ENCODE measurements around the gene CALD1.

Gene CALD1

GRCh38 chr7:134766779-134767519 is 12.5 kb upstream of the CALD1 start:
- no peak for DNase-seq

- DNase-seq, result no peak
These were observed 11.8 kb upstream of the CALD1 start for GRCh38 chr7:134767520-134768168.

- no peak for DNase-seq
These were observed 11.2 kb upstream of the CALD1 start for GRCh38 chr7:134768243-134768642.

- no peak for DNase-seq
These were observed 8.8 kb upstream of the CALD1 start for GRCh38 chr7:134770676-134771075.

GRCh38 chr7:134771111-134771510 is 8.3 kb upstream of the CALD1 start:
- no peak for DNase-seq

DNA sequence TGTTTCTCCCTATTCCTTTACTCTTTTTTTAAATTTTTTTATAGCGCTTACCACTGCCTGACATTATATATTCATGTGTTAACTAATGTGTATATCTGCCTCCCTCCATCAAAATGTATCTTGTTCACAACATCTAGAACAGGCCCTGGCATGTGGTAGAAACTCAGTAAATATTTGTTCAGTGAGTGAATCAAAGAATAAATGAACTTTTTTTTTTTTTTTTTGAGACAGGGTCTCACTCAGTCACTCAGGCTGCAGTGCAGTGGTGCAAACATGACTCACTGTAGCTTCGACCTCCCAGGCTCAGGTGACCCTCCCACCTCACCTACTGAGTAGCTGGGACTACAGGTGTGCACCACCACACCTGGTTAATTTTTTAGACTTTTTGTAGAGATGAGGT is 7.5 kb upstream of the CALD1 start:
- DNase-seq, result no peak

- no peak for DNase-seq
These were observed 7.0 kb upstream of the CALD1 start for GRCh38 chr7:134772401-134772800.

- DNase-seq, result no peak
These were observed 6.3 kb upstream of the CALD1 start for GRCh38 chr7:134773164-134773563.

DNA sequence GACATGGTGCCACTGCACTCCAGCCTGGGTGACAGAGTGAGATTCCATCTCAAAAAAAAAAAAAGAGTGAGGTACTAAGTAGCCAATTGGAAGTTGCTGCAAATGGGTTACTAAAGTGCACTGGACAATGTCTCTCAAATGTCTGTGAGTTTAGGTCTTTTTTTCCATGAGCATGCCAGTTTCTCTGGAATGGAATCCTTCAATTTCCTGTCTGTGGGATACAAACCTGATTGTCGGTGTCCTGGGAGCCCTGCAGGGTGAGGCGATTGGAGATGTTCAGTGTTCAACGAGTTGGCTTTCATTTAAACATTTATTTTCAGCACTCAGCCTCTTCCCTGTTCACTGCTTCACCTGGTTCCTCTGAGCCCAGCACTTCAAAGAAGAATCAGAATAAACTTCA is 5.3 kb upstream of the CALD1 start:
- no peak for DNase-seq

GRCh38 chr7:134777470-134777869 is 2.0 kb upstream of the CALD1 start:
- no peak for DNase-seq

DNA sequence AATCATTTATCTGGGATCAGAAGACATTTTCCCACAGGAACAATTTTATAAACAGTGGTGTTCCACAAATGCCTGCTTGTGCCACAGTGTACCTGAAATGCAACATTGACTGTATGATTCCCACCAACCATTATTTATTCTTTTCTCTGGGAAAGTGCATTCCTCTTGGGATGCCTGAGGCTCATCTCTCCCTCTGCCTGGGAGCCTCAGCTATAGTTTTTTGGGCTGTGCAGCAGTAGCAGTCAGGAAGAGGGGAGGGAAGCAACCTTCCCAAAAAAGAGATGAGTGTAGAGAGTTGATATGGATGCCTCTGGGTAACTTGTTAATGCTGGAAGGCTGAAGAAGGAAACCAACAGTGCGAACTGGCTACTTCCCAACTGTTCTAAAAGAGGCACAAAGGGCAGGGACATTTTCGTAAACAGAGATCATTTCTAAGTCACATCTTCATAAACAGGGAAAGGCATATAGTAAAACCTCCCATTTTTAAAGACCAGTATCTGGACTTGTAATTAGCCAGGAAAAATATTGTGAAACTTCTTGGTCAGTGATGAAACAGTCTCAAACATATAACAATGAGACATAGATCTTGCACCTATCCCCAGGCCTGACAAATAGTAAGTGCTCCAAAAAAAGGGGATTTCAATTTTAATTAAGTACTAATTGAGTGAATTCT is 1.4 kb upstream of the CALD1 start:
- DNase-seq, result no peak

DNA sequence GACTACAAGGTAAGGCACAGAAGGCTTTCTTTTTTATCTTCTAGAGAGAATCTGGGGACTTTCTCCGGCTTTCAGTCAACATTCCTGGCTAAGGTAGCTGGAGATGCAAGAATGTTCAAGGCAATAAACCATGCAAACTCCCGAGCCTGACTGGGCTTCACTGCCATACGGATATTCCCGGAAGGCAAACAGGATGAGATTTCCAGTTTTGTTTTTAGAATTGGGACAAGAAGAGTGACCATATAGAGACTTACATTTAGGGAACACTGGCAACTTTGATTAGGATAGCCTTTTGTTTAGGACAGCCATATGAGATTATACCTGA is 269 bp downstream of the CALD1 start:
- DNase-seq, result no peak

GRCh38 chr7:134780166-134780828 is 863 bp downstream of the CALD1 start:
- no peak for DNase-seq

DNA sequence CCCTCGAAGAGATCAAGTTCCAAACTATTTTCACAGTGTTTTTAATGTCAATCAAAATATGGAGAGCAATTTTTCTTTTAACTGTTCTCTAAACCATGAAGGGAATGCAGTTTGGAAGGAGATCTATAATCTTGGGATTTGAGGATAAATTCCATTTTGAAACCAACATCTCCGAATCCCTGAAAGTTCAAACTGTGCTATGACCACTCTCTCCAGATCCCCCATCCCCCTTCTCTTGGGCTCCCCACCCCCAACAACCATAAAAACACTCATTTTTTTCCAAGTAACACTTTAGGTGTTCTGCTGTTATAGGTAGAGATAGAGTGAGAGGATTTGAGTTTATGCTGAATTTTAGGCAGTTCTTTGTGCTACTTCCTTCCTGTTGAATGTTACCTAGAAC is 1.7 kb downstream of the CALD1 start:
- no peak for DNase-seq

- no peak for DNase-seq
These were observed 2.7 kb downstream of the CALD1 start for GRCh38 chr7:134782121-134782623.

- DNase-seq, result no peak
These were observed 4.0 kb downstream of the CALD1 start for GRCh38 chr7:134783294-134784069.

DNA sequence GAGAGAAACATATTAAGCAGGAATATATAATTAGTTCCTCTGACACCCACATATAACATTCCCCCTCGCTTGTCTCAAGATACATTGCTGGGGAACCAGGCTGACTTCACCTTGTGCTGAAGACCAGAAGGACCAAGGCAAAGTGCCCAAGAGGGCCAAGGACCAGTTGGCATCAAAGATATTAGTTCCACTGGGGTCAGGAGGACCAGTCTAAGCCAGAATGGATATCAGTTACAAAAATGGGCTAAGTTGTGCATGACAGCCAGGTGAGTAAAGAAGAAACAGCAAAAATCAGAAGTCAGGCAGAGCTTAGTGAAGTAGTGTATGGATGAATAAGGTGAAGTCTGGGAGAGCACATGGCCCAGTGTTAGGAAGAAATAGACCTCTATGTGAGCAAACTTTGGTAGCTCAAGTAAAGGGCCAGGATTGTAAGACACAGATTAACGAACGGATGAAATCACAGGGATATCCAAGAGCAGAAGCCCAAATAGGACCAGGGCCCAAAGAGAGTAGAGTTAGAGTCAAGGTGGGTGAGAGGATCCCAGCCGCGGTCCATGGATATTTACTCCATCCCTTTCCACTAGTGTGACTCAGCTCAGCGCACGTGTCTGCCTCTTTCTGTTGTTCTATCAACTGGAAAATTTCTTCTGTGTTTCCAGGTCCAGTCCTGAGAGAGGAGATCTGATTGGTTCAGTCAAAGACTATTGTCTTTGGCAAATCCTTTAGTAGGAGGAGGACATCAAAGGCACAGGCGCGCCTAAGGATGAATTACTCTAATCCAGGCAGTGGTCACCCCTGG is 5.0 kb downstream of the CALD1 start:
- DNase-seq, result no peak

GRCh38 chr7:134785842-134786241 is 6.4 kb downstream of the CALD1 start:
- no peak for DNase-seq

- DNase-seq, result no peak
These were observed 7.6 kb downstream of the CALD1 start for GRCh38 chr7:134787064-134787463.

DNA sequence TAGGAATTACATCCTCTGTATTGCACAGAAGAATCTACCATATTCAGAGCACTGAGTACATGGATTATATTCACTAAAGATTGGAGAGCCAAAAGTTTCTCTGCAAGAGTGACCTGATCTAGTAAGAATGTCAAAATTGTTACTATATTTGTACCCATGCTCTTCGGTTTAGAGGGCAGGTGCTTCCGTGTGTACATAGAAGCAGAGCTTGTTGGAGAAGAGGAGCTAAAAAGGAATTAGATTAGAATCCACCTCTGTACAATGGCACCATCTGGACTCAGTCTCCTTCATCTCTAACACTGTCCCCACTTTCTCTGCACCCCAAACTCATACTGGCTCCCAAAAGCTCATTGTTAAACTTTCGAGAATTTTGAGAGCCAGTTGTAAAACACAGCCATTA is 8.3 kb downstream of the CALD1 start:
- DNase-seq, result no peak

GRCh38 chr7:134788191-134788590 is 8.8 kb downstream of the CALD1 start:
- DNase-seq, result no peak
